IMR-90 (cell line): ENCODE results near the gene NECAB2.

ENCODE experiments used
- CEBPB ChIP-seq: IDR thresholded peaks from 2 replicates; pipeline ENCODE4 v1.6.1; 2012; ENCODE audit warnings: low read depth, low read length, improper control_type of control experiment
- MAZ ChIP-seq: IDR thresholded peaks from 2 replicates; pipeline ENCODE4 v1.6.1; 2012; ENCODE audit warnings: low read depth, mild to moderate bottlenecking, low read length, improper control_type of control experiment, moderate library complexity, borderline replicate concordance
- NFE2L2 ChIP-seq: fragments of 150-350 bp; IDR thresholded peaks from 2 replicates; pipeline ENCODE4 v1.6.1; 2016; ENCODE audit warnings: low read depth, mild to moderate bottlenecking, low read length
- POLR2A ChIP-seq: IDR thresholded peaks from 2 replicates; pipeline ENCODE4 v1.6.1; 2012; ENCODE audit warnings: mild to moderate bottlenecking, low read depth, low read length
- RAD21 ChIP-seq: IDR thresholded peaks from 2 replicates; pipeline ENCODE4 v1.6.1; 2012; ENCODE audit warnings: low read length, improper control_type of control experiment
- RCOR1 ChIP-seq: IDR thresholded peaks from 2 replicates; pipeline ENCODE4 v1.6.1; 2012; ENCODE audit warnings: mild to moderate bottlenecking, low read length, improper control_type of control experiment; ENCODE audit not compliant: insufficient replicate concordance
- RFX5 ChIP-seq: IDR thresholded peaks from 2 replicates; pipeline ENCODE4 v1.8.0; 2012; ENCODE audit warnings: low read depth, mild to moderate bottlenecking, low read length, moderate library complexity
- TF ChIP-seq, protein P1 (sequence below): conservative IDR thresholded peaks from 2 replicates; pipeline ENCODE4 v1.5.1; 2012; ENCODE audit warnings: mild to moderate bottlenecking, low read depth, low read length, improper control_type of control experiment
- TF ChIP-seq, protein P2 (sequence below): fragments of 150-350 bp; IDR thresholded peaks from 2 replicates; pipeline ENCODE4 v1.6.1; 2017; ENCODE audit warnings: mild to moderate bottlenecking, antibody characterized with exemption, low read length, low read depth

DNA sequence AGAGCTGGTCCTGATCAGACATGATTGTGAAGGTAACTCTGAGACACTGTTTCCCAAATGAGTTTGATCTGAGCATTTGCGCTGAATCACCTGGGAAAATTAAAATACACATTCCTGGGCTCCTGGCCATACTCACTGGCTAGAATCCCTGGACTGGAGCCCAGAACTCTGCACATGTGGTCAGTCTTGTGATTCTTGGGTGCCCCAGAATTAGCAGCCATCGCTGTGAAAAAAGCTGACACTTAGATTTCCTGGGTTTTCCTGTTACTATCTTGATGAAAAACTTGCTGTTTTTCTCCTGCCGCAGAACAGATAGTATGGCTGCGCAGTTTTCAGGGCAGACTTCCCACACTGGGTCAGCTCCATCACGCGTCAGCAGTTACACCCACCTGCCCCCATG lies 24.6 kb downstream of the NECAB2 start:
- TF ChIP-seq POLR2A (no peak), RAD21 (no peak), NFE2L2 (no peak), RFX5 (no peak), MAZ (no peak), CEBPB (no peak), RCOR1 (no peak)
- TF ChIP-seq, protein P1, sequence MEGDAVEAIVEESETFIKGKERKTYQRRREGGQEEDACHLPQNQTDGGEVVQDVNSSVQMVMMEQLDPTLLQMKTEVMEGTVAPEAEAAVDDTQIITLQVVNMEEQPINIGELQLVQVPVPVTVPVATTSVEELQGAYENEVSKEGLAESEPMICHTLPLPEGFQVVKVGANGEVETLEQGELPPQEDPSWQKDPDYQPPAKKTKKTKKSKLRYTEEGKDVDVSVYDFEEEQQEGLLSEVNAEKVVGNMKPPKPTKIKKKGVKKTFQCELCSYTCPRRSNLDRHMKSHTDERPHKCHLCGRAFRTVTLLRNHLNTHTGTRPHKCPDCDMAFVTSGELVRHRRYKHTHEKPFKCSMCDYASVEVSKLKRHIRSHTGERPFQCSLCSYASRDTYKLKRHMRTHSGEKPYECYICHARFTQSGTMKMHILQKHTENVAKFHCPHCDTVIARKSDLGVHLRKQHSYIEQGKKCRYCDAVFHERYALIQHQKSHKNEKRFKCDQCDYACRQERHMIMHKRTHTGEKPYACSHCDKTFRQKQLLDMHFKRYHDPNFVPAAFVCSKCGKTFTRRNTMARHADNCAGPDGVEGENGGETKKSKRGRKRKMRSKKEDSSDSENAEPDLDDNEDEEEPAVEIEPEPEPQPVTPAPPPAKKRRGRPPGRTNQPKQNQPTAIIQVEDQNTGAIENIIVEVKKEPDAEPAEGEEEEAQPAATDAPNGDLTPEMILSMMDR, result no peak
- TF ChIP-seq, protein P2, sequence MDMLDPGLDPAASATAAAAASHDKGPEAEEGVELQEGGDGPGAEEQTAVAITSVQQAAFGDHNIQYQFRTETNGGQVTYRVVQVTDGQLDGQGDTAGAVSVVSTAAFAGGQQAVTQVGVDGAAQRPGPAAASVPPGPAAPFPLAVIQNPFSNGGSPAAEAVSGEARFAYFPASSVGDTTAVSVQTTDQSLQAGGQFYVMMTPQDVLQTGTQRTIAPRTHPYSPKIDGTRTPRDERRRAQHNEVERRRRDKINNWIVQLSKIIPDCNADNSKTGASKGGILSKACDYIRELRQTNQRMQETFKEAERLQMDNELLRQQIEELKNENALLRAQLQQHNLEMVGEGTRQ, result peak; percentile 69
